Stimulated activated CD8-positive, alpha-beta memory T cell treated with anti-CD3 and anti-CD28 coated beads, Interleukin-12 subunit alpha, Interleukin-12 subunit beta, amount 100 ng/mL, for 24 hours (primary cell): ENCODE results near the gene GOLGA6L6.
"Not testable (repeated sequence)": the region's sequence is repeated elsewhere in the genome, so short reads cannot be mapped to it uniquely, and the experiment has no call there.

Experiments used
- DNase-seq: peaks from one replicate; pipeline ENCODE4 v3.0.0-alpha.2; 2020; ENCODE audit errors: extremely low read depth

The GOLGA6L6 gene, protein sequence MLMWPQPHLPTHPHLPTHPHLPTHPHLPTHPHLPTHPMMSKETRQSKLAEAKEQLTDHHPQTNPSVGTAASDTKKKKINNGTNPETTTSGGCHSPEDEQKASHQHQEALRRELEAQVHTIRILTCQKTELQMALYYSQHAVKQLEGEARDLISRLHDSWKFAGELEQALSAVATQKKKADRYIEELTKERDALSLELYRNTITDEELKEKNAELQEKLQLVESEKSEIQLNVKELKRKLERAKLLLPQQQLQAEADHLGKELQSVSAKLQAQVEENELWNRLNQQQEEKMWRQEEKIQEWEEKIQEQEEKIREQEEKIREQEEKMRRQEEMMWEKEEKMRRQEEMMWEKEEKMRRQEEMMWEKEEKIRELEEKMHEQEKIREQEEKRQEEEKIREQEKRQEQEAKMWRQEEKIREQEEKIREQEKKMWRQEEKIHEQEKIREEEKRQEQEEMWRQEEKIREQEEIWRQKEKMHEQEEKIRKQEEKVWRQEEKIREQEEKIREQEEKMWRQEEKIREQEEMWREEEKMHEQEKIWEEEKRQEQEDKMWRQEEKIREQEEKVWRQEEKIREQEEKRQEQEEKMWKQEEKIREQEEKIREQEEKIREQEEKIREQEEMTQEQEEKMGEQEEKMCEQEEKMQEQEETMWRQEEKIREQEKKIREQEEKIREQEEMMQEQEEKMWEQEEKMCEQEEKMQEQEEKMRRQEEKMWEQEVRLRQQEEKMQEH

DNA sequence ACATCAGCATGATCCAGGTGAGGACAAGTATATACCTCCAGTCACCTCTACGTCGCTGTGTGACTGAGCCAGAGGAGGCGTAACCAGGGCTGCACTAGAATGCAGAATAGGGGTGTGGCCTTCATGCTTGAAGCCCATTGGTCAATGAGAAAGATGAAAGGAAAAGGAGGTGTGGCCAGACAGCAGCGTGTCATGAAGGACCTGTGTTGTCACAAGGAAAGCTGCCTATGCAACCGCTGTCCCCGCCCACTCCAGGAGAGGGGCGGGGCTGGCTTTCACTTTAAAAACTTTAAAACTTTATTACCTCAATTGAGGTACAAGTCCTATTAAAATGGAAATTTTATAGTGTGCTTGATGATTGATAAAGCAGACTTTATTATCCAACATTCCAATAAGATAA, at the start of gene GOLGA6L6:
Gene GOLGA6L6, minus strand, starts transcription at position 101 of the 400 bp plus-strand sequence. Its CDS starts 91 bp downstream, at position 10.
- not testable (repeated sequence) for DNase-seq

DNA sequence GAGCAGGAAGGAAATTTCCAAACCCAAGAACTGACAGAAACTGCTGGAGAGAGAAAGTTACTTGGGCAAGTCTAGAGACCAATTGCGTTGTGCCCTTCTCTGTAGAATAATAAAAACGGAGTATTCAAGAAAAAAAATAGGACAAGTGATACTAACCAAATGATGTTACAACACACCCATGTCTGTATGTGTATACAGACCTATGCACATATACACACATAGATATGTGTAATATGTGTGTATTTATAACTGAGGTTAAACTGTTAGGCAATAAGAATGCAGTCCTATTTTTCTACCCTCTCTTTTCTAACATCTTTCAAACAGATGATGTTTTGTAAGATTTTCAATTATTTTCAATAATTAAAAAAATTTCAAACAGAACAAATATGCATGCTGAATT, 48.5 kb upstream of the GOLGA6L6 start:
- not testable (repeated sequence) for DNase-seq

DNA sequence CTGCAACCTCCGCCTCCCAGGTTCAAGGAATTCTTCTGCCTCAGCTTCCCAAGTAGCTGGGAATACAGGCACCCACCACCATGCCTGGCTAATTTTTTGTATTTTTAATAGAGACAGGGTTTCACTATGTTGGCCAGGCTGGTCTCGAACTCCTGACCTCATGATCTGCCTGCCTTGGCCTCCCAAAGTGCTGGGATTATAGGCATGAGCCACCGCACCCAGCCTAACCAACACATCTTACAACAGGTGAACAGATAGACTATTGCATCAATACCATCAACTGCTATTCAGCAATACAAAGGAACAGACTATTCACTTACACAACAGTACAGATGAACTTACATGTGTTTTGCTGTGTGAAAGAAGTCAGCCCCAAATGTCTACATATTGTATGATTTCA, 45.2 kb upstream of the GOLGA6L6 start:
- not testable (repeated sequence) for DNase-seq

DNA sequence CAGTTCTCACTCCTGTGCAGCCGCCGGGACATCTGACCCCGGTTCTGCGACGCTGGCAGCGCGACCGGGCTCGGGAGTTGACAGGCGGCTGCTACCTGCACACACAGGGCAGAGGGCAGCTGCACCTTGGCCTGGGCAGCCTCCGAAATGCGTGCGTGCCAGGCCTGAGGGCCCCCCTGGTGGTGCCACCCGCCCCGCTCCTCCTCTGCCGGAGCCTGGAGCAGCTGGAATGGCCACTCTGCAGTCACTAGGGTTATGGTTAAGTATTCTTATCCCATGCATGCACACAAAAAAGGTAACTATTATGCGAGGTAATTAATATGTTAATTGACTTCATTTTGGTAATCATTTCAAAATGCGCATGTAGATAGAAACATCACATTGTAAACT, 41.1 kb upstream of the GOLGA6L6 start:
- not testable (repeated sequence) for DNase-seq

DNA sequence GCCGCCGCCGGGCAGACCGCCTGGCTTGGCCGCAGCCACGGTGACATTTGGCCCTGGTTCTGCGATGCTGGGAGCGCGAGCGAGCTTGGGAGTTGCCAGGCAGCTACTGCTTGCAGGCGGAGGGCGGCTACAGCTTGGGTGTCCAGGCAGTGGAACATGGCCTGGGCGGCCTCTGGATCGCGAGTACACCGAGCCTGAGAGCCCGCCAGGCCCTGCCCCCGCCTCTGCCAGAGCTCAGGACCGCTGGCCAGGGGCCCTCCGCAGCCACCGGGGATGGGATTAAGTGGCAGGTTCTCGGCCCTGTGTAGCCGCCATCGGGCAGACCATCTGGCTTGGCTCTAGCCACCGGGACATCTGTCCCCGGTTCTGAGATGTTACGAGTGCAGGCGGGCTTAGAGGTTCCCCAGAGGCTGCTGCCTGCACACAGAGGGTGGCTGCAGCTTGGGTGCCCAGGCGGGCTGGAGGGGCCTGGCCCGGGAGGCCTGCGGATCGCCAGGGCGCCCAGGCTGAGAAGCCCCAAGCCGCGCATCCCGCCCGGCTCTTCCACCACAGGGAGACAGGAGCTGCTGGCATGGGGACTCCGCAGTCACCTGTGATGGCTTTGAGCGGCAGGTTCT, 40.6 kb upstream of the GOLGA6L6 start:
- DNase-seq = not testable (repeated sequence)

DNA sequence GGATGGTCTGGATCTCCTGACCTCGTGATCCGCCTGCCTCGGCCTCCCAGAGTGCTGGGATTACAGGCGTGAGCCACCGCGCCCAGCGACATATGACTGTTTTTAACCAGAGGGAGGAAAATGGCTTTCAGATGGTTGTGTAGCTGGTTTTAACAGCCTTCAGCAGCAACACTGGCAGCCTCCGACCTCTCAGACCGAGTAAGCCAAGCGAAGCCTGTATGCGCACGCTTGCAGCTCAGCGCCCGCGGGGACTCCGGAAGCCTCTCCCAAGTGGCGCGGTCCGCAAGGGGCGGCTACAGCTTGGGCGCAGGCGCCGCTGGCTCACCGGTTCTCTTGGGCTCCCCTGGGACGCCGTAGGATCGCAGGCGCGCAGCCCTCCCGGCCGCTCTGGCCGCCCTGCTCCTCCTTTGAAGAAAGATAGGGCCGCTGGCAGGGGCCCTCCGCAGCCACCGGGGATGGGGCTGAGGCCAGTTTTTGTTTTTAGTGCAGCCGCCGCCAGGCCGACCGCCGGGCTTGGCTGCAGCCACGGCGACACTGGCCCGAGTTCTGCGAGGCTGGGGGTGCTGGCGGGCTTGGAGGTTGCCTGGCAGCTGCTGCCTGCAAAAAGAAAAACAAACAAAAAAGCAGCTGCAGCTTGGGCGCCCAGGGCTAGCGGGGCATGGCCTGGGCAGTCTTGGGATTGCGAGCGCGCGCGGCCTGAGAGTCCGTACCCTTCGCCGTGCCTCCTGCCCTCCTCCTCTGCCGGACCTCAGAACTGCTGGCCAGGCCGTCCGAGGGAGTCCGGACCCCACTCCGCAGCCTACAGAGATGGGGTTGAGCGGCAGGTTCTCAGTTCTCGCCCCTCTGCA, 39.9 kb upstream of the GOLGA6L6 start:
- not testable (repeated sequence) for DNase-seq

DNA sequence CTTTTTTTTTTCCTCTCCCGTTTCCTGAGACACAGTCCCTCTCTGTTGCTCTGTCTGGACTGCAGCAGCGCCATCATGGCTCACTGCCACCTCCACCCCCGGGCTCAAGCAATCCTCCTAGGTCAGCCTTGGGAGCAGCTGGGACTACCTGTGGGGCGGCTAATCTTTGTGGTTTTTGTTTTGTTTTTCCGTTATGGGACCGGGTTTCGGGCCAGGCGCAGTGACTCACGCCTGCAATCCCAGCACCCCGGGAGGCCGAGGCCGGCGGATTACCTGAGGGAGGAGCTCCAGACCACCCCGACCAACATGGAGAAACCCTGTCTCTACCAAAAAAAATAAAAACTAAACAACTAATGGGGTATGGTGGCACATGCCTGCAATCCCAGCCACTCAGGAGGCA, 38.1 kb upstream of the GOLGA6L6 start:
- not testable (repeated sequence) for DNase-seq

DNA sequence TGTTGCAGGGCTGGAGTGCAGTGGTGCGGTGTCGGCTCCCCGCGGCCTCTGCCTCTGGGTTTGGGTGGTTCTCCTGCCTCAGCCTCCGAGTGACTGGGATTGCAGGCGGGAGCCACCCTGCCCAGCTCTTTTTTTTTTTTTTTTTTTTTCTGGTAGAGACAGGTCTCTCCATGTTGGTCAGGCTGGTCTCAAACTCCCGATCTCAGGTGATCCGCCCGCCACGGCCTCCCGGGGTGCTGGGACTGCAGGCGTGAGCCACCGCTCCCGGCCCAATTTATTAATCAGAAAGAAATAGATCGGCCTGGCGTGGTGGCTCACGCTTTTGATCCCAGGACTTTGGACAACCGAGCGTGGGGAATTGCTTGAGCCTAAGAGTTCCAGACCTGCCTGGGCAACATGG, 9.7 kb upstream of the GOLGA6L6 start:
- not testable (repeated sequence) for DNase-seq

DNA sequence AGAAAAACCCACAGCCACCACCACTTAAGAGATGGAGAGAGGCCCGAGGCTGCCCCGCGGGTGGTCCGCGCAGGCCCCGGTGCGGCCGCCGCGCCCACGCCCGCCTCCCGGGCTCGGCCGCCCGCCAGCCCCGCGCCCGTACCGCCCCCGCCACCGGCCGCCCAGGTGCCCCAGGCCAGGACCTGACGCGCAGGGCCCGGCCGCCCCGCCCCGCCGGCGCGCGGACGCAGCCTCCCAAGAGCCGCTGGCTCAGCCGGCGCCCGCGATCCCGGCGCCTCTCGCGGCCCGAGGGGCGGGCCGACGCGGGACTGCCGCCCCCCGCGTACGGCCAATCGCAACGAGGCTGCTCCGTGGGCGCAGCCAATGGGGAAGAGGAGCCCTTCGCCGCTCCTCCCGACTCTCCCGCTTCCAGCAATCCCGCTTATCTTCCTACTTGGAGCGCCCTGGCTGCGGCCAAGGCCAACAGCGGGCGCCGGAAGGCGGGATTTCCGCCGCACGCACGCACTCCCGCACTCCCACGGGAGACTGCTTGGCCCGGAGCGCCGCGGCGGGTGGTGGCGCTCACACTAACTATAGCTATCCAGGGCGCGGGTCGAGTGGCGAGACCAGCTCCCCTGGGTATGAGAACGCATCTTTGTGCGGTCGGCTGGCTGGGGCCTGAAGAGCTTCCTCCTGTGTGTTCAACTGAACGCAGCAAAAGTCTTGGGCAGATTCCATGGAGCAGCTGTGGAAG, 35.5 kb downstream of the GOLGA6L6 start:
- not testable (repeated sequence) for DNase-seq

DNA sequence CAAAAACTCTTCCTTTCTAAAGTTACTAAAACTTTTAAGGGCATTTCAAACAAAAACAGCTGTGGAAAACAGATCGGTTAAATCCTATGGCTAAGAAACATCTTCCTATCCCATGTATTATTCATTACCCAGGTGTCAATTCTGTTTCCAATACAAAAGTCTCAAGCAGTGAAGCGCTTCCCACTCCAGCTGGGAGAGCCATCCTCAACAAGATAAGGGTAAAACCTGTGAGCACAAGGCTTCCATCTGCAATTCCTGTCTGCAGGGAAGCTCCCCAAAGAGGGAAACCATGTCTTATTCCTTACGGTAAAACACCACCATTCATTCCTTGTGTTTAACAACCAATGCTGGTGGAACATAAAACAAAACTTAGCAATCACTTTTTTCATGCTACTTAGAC, 38.8 kb downstream of the GOLGA6L6 start:
- not testable (repeated sequence) for DNase-seq

DNA sequence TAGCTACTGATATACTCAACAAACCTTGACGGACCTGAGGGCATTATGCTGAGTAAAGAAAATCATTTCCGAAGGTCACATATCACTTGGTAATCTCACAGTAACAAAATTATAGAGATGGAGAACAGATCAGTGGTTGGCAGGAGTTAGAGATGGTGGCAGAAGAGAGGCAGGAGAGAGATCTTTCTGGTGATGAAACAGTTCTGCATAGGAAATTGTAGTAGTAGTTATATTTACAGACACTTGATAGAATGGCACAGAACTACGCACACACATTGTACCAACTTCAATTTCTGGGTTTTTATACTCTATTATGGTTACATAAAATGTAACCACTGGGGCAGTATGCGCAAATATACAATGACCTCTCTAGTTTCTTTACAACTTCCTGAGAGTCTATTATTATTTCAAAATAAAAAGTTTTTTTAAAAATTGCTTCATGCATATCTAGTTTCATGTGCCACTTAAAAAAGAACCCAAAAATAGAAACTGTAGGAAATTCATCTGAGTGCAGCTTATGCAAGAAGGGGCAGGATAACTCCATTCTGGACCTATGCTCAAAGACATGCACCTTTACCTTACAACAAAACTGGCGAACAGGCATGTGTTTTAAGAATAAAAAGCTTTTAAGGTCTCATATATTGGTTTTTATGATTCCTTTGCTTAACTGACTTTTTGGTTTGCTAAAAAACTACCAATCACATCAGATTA, 39.9 kb downstream of the GOLGA6L6 start:
- not testable (repeated sequence) for DNase-seq

DNA sequence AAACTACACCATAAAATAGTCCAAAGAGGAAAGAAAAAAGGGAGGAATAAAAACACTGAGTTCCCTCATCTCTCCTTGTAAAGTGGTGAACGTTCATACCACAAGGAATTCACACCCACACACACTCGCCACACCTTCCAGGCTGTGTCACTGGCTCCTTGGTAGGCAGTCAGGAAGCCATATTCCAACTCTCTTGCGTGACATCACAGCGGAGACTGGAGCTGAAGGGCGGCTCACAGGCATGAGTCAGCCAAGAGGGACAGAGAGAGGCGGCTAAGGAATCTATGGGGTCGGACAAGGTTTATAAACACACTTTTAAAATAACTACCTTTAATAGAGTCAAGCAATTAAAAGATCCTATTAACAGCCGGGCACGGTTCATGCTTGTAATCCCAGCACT, 43.8 kb downstream of the GOLGA6L6 start:
- DNase-seq = not testable (repeated sequence)

DNA sequence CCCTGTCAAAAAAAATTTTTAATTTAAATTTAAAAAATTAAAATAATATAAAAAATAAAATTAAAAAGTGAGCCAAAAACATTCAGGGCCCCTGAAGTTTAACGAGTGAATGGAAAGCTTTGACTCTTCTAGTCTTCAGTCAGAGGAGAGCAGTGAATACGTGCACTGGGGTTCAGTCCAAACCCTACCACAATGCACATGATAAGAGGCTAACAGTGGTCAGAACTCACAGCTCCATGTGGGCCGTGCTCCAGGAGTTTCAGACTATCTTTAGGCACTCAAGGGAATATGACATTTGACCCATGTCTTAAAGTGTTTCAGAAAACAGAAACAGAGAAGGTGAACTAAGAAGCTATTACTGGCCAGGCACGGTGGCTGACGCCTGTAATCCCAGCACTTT, 48.6 kb downstream of the GOLGA6L6 start:
- not testable (repeated sequence) for DNase-seq

DNA sequence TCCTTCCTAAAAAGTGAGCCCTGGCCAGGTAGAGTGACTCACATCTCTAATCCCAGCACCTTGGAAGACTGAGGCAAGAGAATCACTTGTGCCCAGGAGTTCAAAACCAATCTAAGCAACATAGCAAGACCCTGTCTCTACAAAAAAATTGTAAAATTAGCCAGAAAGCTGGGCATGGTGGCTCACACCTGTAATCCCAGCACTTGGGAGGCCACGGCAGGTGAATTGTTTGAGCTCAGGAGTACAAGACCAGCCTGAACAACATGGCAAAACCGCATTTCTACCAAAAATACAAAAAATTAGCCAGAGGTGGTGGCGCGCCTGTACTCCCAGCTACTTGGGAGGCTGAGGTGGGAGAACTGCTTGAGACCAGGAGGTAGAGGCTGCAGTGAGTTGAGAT, 49.0 kb downstream of the GOLGA6L6 start:
- DNase-seq = not testable (repeated sequence)

DNA sequence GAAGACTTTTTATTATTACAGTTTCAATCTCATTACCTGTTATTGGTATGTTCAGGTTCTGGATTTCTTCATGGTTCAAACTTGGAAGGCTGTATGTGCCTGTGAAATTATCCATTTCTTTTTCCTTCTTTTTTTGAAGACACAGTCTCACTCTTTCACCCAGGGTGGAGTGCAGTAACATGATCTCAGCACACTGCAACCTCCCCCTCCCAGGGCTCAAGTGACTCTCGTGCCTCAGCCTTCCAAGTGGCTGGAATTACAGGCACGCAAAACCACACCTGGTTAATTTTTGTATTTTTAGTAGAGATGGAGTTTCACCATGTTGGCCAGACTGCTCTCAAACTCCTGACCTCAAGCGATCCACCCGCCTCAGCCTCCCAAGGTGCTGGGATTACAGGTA, 52.3 kb downstream of the GOLGA6L6 start:
- DNase-seq = not testable (repeated sequence)
